GM18517 (cell line): Measurements from ENCODE around the gene COL16A1.

Experiments
- ATAC-seq: cut with Tn5 transposase; IDR thresholded peaks from one replicate; pipeline ENCODE4 v1.9.1; 2021; ENCODE audit warnings: mild to moderate bottlenecking, moderate library complexity; ENCODE audit not compliant: unreplicated experiment

The COL16A1 gene

GRCh38 chr1:31703431-31704270 is at the start of gene COL16A1:
TSS of gene COL16A1 (minus strand) at chr1:31704017. CDS start at chr1:31702193, 1,824 bp downstream.
- no peak for ATAC-seq

DNA sequence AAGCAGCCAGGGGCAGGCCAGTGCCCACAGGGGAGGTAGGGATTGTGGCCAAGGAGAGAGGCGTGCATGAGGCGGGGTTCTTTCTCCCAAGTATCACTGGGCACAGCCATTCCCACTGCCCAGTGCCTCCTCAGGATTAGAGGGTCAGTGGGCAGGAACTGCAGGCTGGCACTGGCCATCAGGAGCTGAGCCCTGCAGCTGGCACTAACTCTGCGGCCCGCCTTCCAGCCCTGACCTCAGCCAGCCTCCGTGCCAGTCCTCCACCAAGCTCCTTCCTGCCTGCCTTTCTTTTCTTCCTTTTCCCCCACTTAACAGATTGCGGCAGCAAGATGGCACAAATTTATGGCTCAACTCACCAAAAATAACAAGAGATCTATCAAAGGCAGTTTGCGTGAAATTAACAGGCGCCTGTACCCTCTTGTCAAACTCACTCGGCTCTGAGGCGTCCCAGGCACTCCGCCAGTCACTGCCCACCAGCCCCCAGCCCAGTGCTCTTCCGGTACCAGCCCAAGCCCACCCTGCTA is 49.2 kb upstream of the COL16A1 start:
- no peak for ATAC-seq

GRCh38 chr1:31752258-31752657 is 48.4 kb upstream of the COL16A1 start:
- ATAC-seq = no peak

- ATAC-seq = no peak
These were observed 48.0 kb upstream of the COL16A1 start for GRCh38 chr1:31751822-31752241.

DNA sequence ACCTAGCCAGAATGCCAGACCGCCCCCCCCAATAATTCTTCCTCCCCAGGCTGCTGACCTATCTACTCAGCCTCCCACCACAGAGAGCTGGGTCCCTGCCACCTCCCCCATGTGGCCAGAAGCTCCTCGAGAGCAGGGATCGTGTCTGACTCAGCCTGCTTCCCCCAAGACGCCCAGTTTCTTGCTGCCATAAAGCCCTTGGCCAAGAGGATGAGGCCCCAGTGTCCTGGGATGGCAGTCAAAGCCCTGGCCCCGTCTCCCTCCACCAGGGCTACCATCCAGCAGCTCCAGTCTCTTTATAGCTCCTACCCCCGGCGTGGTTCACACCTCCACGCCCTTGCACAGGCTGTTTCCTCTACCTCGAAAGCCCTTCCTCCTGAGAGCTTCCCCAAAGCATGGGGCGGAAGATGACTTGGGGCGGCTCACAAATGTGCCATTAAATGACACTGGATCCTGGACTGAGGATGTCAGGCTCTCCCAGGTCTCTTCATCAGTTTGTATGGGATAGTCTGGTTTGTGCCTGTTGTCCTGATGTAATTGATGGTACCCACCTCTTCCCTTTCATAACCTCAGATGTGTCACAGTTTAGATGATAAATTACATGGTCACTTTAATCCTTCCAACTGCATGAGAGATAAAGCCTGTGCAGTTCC is 47.2 kb upstream of the COL16A1 start:
- ATAC-seq = no peak

DNA sequence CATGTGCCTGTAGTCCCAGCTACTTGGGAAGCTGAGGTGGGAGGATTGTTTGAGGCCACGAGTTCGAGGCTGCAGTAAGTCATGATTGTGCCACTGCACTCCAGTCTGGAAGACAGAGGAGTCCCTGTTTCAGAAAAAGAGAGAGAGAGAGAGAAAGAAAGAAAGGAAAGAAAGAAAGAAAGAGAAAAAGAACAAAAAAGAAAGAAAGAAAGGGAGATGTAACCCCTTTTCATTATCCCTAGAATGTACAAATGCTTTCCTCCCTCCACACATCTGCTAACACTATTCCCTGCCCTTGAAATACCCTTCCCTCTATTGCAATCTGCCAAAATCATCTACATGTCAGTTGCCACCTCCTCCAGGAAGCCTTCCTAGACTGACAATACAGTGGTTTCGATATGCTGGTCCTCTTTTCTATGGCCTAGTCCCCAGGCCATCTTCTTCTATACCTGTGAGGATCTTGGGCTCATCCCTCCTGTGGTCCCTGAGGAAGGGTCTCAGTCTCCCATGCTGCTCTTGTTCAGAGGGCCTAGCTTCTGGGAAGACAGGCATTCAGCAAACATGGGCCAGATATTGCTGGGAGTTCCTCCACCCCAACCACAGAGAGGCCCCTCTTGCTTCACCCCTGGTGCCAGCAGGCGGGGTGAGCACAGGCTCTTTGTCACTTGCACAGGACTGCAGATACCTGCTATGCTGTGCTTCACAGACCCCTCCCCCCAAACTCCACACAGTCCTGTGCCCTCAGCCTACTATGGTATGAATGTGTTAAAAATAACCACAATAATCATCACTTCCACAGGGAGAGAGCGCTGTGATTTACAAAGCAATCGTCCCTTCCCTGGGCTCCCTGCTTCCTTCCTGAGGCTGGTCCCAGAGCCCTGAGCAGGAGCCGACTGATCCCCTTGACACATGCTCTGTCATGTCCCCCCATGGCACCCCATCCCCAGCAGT is 46.2 kb upstream of the COL16A1 start:
- ATAC-seq = no peak

DNA sequence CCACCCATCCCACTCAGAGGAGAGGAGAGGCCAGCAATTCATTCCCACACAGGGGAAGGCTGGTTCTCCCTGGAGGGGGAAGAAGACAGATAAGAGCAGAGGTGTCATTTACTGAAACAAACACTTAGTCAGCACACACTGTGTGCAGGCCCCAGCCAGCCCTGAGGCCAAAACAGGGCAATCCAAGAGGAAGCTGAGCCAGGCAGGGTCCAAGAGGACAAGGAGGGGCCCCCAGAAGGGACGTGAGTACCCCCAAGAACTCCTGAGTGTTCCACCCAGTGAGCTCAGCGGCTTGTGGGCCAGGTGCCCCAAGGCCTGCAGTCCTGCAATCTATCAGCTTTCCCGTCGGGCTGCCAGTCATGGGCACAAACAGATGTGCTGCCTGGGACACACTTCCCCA is 44.5 kb upstream of the COL16A1 start:
- no peak for ATAC-seq

DNA sequence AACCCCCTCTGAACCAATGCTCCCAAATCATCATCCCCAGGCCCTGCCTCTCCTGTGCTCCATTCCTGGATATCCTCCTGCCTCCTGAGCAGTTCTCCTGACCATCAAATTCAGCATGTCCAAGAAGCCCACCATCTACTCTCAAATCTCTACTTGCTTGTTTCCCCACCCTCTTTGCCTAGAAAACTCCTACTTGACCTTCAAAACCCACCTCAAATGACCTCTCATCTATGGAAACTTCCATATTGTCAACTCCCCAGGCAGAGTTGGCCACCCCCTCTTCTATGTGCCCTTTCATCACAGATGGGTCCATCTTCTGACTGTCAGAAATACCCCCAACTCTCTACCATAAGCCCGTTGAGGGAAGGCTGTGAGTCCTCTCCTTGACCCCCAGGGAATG is 43.5 kb upstream of the COL16A1 start:
- ATAC-seq = no peak

DNA sequence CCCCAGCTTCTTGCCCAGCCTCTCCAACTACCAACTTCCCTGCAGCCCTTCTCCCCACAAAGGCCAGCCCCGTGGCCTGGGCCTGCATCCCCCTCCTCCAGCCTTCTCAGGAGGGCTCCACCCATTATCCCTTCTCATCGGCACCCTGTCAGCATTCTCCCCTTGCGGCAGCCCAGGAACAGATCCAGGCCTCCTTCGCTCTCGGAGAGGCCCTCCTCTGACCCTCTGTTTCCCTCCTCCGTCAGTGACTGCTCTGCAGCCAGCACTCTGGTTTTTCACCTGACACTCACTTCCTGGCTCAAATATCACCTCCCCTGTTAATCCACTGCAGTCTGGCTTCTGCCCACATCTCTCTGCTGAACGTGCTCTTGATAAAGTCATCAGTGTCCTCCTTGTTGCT is 42.9 kb upstream of the COL16A1 start:
- ATAC-seq = no peak

DNA sequence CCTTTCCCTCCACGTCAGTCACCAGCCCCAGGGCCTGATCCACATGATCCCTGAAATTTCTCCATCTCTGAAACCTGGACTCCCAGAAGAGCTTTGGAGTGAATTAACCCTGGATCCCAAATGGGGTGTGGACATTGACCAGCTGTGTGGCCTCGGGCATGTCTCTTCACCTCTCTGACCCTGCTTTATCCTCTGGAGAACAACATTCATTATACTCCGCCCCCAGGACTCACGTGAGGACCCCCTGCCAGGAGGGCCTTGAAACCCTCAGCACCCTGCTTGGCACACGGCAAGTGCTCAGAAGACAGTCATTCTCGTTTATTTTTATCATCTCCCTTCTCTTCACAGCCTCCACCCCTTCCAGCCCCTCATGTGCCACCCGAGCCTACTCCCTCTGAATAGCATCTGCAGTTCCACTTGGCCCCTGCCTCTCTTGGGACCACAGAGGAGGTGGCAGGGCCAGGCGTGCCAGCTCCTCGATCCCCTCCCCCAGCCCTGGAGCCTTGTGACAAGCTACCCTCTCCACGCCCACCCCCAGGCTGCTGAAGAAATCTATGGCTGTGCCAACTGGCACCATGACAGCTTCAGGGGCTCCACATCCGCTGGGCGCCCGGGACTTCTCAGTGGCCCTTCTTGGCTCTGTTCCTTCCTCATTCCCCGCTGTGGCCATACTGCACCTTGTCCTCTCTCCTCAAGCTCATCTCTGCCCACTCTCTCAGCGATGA is 42.3 kb upstream of the COL16A1 start:
- ATAC-seq = no peak

DNA sequence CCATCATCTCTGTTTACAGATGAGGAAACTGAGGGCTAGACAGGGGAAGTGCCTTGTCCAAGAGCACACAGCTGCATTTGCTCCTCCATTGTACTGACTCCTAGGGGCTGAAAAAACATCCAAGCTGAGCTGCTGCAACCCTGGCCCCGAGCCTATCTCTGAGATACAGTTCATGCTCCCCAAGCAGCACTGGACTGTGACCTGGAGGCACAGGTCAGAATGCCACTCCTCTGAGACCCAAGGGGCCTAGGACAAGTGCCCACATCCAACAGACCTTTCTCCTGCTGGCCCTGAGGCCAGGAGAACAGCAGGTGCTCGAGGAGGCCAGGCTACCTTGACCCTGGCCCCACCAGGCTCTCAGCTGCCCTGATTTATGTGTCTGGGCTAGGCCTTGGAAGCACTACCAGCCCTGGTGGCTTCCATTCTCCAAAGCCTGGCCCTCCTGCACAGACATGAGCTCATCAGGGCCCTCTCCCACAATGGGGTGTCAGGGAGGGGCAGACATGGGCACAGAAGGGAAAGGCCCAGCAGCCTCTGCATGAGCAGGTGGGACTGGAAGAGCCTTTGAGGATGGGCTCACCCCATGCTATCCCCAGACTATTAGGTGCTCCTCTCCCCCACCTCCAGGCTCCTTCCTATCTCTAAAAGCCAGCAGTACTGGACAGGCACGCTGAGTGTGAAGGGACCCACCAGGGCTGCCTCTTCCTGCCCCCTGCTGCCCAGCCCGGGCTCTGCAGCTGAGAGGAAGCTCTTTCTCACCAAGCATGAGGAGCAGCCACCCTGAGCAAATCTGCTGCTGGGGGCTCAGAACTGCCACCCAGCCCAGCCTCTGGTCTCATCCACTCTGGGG is 41.5 kb upstream of the COL16A1 start:
- no peak for ATAC-seq

DNA sequence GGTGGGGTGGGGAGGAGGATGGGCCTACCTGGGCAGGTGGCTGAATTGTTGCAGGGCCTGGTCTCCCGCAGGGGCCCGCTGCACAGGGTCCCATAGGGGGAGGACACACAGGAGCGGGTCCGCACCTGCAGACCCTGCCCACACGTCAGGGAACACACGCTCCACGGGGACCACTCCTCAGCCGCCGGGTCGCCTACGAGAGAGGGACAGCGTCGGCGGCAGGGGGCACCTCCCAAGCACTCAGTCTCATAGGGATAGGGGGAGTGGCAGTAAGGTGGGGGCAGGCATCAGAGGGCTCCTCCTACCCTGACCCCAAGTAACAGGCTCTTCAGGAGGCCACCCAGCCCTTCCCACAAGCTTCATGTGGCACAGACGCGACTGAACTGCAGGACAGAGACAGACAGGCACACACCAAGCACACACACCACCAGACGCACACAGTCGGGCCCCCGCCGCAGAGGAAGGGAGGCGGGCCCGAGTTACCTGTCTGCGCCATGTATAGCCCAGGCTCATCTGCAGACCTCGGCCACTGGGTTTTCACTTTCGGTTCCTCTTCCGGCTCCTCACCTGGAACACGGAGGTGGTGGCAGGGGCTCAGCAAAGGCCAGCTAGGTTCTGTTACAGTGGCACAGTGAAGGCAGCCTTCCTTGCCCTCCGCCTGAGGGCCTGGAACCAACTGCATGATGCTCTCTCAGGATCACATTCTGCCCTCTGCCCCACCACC is 40.5 kb upstream of the COL16A1 start:
- no peak for ATAC-seq

DNA sequence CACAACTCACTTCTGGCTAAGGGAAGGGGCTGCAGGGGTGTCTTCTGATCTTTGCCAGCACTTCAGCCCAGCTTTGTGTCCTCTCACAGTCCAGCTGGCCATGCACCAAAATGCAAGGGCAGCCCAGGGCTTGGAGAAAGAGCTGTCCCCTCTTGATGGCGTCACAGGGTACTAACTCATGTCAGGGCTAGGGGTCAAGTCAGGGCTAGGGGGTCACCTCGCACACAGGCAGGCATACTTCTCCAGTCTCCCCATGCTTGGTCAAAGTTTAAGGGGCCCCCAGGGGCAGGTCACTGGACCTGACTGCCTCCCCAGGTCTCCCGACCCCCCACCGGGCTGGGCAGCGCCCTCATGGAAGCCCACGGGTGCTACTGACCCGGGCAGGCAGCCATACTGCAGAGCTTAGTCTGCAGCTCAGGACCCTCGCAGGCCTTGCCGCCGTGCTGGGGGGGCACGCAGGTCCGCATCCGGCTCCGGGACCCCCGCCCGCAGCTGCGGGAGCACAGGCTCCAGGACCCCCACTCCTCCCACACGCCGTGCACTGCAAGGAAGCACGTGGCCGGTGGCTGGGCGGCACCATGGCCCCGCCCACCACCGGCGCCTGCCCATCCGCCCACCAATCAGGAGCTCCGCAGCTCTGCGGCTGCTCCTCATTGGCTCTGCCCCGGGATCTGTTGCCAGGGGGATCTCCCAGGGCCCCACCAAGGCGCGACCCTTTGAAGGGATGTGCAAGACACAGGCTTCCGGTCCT is 38.8 kb upstream of the COL16A1 start:
- no peak for ATAC-seq

- no peak for ATAC-seq
These were observed 35.5 kb upstream of the COL16A1 start for GRCh38 chr1:31739346-31739745.

- ATAC-seq = no peak
These were observed 32.9 kb upstream of the COL16A1 start for GRCh38 chr1:31736675-31737074.

DNA sequence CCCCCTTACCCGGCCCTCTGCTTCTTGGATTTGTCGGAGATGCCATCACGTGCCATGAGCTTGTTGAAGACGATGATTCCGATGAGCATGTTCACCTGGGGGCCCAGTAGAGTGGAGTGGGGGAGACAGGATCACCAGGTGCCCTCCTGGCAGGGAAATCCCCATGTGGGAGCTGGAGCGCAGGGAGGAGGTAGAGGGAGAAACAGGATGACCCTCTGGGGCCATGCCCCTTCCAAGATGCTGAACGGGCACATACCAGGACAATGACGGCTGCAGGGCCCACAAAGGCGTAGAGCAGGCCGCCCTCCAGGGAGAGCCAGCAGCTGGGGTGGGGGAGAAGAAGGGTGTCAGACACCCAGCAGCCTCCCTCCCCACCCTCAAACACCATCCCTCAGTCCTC is 31.8 kb upstream of the COL16A1 start:
- no peak for ATAC-seq

DNA sequence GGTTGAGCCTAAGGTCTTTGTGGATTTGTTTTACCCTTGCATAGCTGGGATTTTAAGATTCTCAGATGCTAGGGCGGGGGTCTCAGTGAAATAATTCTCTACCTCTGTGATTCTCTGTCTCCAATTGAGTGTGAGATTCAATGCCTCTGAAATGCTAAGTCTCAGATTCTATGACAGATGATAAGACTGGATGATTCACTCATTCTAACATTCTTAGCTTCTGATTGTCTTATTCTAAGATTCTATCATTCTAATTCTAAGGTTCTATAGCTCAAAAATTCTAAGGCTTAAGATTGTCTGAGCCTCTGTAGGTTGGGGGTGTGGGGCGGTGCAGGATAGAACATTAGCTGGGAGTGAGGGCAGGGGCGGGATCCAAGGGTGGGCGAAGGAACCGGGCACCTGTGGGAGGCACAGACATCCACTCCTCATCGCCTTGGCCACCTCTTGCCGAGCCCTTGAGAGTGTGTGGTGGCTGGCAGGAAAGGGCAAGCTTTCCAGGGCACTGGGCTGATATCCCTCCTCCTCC is 30.8 kb upstream of the COL16A1 start:
- ATAC-seq = no peak
